Germinal center (tissue), 1 donor: ENCODE data around the gene DAW1.

ENCODE experiments used
- DNase-seq: peaks from one replicate; pipeline ENCODE4 v3.0.0; 2012; ENCODE audit warnings: mixed read lengths, low spot score

Gene DAW1

DNA sequence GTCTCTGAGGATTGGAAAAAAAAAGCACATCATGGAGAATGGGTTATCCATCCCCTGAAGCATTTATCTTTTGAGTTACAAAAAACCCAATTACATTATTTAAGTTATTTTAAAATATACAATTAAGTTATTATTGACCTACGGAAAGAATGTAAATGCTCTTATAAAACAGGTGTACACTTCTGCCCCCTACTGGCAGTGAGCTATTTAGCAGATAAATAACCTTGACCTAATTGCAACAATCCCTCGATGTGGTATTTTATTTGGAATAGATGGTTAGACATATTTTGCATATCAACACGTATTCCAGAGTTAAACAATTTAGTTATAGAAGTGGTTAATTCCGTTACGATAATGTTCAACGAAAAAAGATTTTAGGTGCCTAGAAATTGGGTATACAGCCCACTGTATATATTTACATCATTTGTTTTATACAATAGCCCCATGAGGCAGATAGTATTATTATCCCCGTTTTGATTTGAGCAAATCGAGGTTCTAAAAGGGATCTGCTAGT, 9.1 kb upstream of the DAW1 start:
- DNase-seq = peak; percentile 29

GRCh38 chr2:227862741-227863588, 8.5 kb upstream of the DAW1 start:
- no peak for DNase-seq

DNA sequence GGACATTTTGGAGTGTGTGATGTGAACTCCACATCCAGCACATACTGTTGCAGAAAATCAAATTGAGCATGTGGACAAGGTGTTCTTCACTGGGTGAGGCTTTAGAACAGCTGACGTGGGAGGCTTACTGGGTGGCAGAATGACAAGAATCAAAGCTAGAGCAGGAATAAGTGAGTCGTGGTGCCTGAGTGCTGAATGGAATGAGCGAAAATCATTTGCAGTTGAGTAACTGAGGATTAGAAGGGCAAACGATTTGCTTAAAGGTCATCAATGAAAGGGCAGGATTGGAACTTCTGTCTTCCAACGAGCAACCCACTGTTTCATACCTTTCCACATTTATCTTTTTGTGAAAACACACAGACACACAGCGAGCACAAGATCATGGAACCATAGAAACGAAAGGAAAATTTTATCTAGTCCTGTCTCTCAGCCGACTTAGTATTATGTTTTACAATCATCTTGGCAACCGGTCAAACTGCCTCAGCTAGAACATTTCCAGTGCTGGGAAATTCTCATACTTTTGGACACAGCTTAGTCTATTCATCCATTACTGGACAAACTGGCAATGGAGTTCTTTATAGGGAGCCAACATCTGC, 7.2 kb upstream of the DAW1 start:
- no peak for DNase-seq

GRCh38 chr2:227865291-227865690, 6.1 kb upstream of the DAW1 start:
- no peak for DNase-seq

DNA sequence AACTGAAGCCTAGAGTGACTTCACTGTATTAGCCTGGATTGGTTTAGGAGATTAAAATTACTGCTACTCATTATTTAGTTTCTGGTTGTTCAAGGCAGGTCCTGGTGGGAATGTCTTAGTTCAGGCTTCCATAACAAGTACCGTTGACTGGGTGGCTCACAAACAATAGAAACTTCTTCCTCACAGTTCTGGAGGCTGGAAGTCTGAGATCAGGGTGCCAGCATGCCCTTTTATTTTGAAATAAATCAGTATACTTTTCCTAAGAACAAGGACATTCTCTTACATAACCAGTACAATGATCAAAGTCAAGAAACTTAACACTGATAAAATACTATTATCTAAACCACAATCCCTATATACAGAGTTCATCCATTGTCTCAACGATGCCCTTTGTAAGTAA, 4.0 kb upstream of the DAW1 start:
- DNase-seq = no peak

GRCh38 chr2:227870710-227871374, 589 bp upstream of the DAW1 start:
- no peak for DNase-seq

DNA sequence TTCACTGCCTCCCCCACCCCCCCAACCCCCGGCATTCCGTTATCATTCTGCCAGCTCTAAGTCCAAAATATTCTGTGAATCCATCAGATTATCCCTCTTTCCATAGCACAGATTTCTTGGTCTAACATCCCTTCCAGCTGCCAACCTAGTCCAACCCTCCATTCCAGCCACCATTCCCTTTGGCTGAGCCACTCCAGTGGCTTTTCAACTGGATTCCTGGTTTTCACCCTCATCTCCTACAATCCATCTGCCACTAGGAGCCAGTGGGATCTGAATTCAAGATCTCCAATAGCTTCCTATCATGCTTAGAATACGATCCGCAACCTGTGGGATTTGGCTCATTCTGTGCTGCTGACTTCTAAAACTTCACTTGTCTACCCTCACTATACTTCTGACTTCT, 1.2 kb downstream of the DAW1 start:
- no peak for DNase-seq

GRCh38 chr2:227876300-227876801, 4.9 kb downstream of the DAW1 start:
- DNase-seq = no peak

GRCh38 chr2:227877421-227878310, 6.2 kb downstream of the DAW1 start:
- DNase-seq = no peak

- DNase-seq = no peak
Measured at GRCh38 chr2:227880460-227880859, 9.0 kb downstream of the DAW1 start.

DNA sequence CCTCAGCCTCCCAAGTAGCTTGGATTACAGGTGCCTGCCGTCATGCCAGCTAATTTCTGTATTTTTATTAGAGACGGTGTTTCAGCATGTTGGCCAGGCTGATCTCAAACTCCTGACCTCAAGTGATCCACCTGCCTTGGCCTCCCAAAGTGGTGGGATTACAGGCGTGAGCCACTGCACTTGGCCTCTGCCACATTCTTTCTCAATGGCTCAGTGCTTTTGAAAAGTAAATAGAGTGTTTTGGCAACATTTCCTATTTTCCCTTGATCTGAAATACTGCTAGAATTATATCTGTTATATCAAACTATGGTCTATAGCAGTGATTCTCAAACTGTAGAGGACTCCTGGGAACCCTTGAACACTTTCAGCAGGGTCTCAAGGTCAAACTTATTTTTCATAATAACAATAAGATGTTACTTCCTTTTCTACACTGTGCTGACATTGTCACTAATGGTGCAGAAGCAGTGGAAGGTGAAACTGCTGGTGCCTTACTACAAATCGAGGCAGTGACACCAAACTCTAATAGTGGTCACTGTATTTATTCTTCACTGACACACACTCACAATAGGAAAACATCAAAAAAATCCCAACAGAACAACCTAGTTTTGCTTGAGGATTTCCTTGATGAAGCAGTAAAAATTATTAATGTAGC, 10.6 kb downstream of the DAW1 start:
- no peak for DNase-seq

DNA sequence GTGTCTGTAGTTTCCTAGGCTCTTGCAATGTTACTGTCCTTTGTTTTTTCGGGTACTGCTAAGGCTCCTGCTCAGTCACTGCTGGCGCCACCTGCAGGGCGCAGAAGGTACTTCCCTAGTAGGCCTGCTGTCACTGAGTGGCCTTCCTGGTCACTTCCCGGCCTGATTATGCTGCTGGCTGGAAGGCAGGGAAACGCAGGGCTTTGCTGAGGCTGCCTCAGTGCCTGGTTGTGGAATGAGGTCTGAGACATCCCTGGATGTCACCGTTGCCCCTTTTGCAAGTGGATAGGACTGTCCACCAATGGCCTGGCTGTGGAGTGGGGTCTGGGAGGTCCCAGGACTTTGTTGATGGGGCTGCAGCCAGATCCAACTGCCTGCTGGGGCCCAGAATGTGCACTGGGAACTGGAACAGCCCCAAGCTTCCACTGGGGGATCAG, 13.1 kb downstream of the DAW1 start:
- peak; percentile 62 for DNase-seq

DNA sequence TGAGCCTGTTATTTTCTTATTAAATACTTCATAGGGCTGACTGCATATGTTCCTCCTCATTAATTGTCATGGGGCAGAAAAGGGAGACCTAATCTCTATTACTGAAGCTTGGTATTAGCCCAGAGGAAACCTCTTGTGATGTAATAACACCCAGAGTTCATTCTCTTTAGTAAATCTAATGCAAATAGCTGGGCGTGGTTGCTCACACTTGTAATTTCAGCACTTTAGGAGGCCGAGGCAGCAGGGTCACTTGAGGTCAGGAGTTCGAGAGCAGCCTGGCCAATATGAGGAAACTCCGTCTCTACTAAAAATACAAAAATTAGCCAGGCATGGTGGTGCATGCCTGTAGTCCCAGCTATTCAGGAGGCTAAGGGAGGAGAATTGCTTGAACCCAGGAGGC, 14.7 kb downstream of the DAW1 start:
- no peak for DNase-seq

DNA sequence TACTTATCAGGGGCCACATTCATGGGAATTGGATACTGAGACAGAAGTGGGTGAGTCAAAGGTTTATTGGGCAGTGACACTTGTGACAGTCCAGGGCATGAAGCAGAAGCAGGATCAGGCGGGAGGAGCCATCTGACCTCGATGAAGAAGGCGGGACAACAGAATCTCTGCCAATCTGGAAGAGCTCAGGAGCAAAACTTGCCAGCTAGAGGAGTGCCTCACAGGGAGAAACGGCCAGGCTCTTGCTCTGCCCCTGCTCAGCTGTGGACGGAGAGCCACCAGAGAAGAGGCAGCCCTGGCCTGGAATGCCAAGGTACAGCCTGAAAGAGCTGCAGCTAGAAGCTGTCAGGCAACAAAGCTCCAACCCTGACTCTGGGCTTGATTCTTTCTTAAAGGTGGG, 16.9 kb downstream of the DAW1 start:
- no peak for DNase-seq

DNA sequence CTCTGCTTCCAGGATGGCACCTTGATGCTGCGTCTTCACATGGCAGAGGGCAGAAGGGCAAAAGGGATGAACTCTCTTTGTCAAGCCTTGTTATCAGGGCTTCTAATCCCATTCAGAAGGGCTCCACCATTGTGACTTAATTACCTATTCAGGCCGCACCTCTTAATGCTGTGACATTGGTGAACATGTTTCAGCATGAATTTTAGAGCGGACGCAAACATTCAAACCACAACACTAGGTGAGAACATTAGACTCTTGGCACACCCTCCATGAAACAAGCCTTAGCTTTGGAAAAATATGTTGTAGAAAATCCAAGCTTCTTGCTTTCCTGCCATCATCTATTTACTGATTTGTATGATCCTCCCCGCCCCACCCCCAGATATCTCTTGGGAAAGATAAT, 17.9 kb downstream of the DAW1 start:
- no peak for DNase-seq

GRCh38 chr2:227890495-227891079, 19.2 kb downstream of the DAW1 start:
- DNase-seq = peak; percentile 26

DNA sequence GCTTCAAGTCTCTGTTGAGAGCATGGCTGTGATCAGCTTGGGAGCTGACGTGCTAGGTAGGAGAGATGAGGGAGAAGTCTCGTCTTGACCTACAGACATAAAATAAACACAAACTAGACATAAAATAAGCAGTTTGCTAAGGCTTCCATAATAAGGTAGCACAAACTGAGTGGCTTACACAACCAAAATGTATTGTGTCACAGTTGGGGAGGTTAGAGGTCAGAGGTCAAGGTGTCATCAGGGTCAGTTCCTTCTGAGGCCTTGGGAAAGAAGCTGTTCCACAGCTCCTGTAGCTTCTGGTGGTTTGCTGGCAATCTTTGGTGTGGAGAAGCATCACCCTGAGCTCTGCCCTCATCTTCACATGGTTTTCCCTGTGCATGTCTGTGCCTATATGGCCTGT, 20.2 kb downstream of the DAW1 start:
- no peak for DNase-seq

DNA sequence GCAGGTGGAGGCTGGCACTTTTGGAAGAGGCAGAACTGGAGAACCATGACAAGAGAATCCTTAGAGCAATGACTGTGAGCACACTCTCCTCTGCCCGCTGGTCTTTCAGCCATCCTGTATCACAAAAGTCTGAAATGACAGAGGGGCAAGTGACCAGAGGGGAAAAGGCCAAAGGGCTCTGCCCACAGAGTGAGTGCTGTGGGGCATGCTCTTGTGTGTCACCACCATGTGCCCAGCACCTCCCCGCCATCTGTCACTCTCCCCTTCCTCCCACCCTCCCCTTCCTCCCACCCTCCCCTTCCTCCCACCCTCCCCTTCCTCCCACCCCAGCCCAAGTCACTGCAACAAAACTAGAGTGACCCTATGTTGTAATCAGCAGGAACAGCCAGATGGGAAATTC, 31.9 kb downstream of the DAW1 start:
- no peak for DNase-seq

GRCh38 chr2:227906991-227907390, 35.6 kb downstream of the DAW1 start:
- no peak for DNase-seq

DNA sequence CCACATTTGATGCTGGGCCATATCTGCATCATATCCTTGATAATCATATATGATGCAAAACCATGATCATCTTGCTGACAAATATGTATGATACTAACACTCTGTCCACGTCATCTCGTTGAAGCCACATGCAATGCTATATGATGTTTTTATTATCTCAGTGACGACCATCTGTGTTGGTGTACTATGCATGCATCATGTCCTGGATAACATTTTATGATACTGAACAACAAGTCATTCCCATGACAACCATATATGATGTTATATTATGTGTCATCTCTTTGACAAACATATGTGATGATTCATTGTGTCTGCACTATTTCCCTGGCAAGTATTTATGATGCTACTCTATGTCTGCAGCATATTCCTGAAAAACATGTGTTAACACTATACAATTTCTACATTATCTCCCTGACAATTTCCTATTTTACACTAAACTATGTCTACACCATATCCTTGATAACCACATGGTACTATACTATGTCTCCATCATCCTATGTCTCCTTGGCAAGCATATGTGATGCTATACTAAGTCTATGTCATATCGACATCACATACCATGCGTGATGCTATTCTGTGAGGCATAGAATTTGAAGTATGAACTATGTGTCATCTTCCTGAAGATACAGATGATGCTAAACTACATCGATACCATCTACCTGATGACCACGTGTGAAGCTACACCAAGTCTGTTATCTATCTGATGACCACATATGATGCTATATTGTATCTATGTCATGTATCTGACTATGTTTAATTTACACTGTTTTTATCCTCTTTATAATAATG, 37.0 kb downstream of the DAW1 start:
- DNase-seq = no peak
